Measurements from ENCODE around the gene FAM20C.

FAM20C gene

DNA sequence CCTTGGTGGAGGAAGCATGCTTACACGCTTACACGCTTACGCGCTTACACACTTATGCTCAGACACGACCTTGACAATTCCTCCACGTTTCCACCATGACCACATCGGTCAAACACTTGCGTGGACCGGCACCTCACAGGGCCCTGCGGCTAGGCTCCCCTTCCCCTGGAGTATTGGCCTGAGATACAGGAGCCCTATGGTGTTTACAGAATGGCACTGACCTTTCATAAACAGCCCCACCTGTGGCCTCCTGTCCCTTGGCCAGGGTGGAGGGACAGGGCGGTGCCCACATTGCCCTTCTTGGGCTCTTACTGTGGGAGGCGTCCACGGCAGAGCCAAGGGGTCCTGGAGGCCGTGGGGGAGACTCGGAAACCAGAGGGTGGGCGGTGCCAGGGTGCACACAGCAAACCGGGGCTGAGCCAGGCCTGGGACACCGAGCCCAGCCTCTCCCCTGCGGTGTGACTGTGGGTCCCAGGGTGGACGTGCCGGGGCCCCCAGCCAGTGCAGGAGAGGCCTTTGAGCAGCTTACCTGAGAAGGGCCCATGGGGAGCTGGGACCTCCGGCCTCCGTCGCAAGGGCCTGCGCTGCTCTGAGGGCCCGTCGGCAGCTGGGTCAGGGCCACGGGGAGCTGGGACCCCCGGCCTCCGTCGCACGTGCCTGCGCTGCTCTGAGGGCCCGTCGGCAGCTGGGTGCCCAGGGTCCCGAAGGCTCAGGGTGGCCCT, 53.4 kb downstream of the FAM20C start:
- DNase-seq (ENCODE audit: low read depth) = no peak

DNA sequence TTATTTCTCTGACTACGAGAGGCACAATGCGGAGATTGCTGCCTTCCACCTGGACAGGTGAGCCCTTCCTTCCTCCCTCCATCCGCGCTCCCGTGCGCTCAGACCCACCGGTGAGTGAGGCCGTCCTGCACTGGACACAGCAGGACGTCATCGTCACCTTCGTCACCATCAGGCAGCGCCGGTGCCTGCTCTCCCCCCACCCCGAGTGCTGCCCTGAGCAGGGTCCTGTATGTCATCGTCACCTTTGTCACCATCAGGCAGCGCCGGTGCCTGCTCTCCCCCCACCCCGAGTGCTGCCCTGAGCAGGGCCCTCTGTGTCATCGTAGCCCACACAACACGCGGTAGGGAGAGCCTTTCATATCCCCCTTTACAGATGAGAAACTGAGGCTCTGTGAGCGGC, 54.1 kb downstream of the FAM20C start:
- no peak for DNase-seq (ENCODE audit: low read depth)

DNA sequence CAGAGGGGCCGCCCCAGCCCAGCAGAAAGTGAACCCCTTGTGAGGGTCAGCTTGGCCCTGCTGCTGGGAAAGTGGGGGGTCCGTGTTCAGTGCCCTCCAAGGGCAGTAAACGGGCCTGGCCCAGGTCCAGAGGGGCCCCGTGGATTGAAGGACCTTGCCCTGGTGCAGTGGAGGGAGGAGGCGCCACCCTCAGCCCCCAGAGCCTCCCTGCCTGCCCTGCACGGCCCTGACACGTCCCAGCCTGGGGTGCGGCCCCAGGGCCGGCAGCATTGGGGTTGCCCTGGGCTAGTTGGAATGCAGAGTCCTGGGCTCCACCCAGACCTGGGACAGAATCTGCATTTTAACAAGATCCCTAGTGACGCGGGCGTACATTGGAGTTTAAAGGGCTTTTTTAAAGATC, 54.8 kb downstream of the FAM20C start:
- DNase-seq (ENCODE audit: low read depth) = no peak

DNA sequence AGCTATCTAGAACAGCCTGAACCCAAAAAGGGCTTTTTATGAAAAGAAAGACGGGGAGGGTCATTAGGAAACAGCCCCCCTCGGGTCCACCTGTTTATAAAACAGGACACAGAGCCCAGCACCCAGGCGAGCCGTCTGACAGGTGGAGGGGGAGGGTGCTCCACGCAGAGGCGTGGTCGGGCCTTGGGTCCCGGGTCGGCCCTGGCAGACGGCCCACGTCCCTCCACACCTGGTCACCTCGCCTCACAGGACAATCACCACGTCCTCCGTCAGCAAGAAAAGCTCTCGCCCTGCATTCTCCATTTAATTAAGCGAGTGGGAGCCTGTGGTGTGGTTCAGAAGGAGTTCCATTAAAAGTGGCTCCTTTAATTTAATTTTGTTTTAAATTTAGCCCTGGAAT, 55.3 kb downstream of the FAM20C start:
- DNase-seq (ENCODE audit: low read depth) = no peak

DNA sequence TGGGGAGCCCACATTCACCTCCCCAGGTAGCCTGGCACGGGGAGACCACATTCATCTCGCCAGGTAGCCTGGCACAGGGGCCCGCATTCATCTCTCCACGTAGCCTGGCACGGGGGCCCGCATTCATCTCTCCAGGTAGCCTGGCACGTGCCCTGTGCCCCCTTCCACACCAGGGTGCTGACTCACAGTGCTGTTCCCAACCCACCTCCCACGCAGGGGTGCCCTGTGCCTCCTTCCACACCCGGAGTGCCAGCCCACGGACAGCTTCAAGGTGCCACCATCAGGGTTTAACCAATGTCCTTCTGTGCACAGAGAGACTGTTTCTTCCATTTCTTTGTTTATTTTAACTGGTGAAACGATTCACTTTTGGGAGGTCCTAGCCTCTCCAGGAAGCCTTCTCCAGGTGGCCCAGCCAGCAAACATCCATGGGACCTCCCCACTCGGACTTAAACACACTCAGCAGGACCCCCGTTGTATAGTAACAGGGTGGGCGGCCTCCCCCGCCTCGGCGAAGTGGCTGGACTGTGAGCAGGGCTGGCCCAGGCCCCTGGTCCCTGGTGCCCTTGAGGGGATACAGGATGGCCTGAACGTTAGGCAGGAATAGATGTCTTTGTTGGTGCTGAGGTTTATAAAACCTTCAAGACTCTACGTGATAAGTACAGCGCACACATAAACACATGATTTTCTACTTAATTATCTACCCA, 56.5 kb downstream of the FAM20C start:
- DNase-seq (ENCODE audit: low read depth) = no peak

DNA sequence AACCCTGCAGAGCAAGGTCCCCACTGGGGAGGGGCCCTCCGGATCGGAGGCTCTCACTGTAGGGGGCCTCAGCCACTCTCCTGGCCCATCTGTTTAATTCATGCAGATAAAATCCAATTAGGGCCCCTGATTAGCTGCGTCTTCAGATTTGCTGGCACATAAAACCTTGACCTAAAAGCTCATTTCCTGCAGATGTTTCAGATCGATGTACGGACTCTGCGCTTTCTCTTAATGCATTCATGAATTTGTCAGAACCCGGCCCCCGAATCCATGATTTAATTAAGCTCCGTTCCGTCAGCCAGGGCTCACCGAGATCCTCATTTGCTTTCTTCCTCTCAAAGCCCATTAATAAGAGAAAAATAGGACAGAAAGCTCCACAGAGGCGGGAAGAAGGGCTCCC, 57.6 kb downstream of the FAM20C start:
- DNase-seq (ENCODE audit: low read depth) = no peak

DNA sequence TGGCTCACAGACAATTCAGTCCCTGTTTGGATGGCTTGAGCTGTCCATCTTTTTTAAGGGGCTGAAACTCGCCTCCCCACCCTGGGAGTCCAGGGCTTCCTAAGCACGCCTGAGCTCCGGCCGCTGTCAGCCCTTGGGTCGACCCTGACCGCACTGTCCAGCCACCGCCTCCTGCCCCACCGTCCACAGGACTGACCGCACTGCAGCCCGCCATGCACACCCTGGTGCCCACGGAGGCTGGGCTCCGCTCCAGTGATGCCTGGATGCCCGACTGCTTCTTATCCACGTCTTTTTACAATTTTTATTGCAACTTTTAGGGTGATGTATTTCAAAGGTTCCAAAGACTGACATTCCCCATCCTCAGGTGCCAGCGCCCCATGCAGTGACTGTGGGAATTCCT, 58.2 kb downstream of the FAM20C start:
- no peak for DNase-seq (ENCODE audit: low read depth)

DNA sequence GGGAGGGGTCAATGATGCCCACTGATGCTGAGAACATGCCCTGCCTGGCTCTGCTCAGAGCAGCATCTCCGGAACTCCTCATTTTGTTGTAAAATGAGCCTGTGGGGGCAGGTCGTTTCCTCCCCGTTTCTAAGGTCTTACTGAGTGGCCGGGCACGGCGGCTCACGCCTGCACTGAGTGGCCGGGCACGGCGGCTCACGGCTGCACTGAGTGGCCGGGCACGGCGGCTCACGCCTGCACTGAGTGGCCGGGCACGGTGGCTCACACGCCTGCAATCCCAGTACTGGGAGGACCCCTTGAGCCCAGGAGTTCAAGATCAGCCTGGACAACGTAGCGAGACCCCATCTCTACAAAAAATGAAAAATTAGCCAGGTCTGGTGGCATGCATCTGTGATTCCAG, 58.6 kb downstream of the FAM20C start:
- DNase-seq (ENCODE audit: low read depth) = no peak

DNA sequence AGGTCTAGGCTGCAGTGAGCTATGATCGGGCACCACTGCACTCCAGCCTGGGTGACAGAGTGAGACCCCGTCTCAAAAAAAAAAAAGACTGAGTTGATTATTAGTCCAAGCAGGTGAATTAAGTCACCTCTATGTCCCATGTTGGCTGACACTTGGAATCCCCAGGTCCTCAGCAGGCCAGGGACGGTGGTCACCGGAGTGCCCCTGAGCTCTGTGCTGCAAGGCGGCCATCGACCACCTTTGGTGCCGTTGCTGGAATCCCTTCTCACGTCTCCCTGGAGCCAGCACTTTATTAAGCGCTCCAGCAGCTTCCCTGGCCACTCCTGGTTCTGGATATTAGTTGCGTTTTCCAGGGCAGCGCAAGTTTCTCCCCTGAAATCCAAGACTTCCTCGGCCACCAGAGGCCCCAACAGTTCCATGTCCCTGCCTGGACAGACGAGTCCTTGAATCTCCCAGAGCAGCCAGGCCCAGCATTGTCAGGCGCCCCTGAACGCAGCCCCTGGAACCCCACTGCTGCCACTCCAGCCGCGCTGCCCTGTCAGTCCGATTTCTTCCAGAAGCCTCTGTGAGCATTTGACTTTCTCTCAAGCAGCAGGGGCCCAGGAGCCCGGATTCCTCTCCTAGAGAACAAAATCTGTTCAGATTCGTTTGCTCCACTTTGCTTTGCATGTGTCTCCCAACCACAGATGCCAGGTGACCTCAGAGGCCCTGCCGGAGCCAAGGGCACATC, 59.2 kb downstream of the FAM20C start:
- DNase-seq (ENCODE audit: low read depth) = no peak

DNA sequence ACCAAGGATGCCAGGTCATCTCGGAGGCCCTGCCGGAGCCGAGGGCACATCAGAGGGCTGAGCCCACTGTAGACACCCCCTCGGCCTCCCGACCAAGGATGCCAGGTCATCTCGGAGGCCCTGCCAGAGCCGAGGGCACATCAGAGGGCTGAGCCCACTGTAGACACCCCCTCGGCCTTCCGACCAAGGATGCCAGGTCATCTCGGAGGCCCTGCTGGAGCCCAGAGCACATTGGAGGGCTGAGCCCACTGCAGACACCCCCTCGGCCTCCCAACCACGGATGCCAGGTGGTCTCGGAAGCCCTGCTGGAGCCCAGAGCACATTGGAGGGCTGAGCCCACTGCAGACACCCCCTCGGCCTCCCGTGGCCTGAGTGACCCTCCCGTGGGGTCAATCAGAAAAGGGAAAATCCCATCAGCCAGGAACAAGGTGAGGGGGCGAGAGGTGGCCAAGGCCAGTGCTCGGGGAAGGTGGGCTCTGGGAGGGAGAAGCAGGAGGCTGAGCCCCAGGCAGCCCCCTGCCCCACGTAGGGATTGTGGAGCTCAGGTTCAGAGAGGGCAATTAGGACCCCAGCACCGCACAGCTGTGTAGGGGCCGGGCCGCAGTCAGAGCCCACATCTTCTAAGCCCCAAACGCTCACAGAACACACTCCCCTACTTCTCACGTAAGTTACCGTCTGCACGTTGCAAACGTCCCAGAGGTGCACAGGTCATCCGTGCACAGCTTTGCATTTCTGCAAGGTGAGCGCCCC, 60.0 kb downstream of the FAM20C start:
- DNase-seq (ENCODE audit: low read depth) = no peak

DNA sequence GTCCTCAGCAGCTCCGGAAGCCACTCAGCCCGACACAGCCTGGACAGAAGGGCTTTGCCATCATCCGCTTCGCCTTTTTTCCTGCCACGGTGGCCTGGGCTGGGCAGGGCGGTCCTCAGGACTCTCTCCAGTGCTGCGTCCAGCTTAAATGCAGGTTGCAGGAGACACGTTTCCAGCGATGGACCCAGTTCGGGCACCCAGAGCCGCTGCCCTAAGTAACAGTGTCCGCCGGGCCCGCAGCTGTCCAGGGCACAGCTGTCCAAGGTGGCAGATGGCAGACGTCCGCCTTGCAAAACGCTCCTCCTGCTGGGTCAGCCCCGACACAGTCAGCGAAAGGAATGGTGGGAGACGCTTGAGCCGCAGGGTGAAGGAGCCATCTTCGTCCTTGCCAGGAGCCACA, 60.6 kb downstream of the FAM20C start:
- DNase-seq (ENCODE audit: low read depth) = no peak

DNA sequence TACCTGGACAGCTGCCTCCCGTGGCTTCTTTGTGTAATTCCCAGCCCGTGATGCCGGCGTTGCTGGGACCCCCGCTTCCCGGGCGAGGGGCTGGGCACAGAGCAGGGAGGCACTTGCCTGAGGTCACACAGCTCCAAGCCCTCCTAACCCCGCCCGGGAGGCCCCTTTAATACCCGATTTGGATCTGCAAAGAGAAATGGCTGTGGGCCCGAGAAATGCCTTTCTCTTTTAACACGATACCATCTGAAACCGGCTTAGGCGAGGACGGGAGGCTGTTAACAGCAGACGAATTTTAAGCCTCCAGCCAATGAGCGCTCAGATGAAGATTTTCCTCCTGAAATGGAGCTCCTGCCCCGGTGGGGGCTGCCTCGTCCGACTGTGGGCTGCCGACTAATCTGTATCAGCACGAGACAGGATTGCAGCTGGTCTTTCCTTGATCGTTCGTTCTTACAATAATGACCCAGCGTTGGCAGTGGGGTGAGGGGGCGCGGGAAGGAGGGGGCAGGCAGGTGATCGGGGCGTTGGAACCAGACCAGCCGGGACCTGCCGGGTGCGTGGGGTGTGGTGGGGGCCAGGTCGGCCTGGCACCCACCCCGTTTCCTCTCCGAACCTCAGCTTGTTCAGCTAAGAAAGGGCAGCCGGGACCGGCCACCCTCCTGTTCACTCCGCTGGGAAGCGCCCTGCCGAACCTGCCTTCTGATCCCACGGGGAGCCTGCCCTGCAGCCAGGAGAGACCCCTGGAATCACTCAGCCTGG, 61.4 kb downstream of the FAM20C start:
- DNase-seq (ENCODE audit: low read depth) = no peak

DNA sequence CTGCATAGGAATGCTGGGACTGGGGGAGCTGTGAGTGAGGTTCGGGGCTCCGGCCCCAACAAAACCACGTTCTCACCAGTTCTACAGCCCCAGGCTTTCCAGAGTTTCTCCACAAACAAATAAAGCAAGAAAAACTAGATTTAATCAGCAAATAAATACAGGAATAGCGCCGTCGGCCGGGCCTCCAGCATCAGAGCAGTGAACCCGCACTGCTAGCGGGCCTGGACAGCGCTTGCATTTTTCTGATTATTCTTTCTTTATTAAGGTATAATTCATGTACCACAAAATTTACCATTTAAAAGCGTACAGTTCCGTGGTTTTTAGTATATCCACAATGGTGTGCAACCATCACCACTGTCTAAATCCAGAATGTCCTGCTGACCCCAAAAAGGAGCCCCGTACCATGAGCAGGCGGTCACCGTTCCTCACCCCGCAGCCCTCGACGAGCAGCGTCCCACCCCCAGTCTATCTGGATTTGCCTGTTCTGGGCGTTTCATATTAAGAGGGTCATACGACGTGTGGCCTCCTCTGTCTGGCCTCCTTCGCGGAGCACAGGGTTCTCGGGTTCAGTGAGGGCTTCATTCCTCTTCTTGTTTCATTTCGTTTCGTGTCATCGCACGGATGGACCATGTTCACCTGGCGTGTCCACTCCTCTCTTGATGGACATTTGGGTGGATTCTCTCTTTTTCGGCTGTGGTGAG, 62.1 kb downstream of the FAM20C start:
- no peak for DNase-seq (ENCODE audit: low read depth)

DNA sequence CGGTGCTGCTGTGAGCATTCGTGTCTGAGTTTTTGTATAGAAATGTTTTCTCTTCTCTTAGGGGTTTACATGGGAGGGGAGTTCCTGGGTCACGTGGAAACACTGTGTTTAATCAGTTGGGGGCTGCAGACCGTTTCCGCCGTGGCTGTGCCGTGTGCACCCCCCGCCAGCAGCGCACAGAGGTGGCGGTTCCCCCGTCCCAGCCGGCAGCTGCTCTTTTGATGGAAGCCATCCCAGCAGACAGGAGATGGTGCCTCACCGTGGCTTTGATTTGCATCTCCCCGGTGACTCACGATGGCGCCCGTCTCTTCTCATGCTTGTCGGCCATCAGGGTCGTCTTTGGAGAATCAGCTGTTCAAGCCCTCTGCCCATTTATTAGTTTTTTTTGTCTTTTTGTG, 62.7 kb downstream of the FAM20C start:
- DNase-seq (ENCODE audit: low read depth) = no peak

DNA sequence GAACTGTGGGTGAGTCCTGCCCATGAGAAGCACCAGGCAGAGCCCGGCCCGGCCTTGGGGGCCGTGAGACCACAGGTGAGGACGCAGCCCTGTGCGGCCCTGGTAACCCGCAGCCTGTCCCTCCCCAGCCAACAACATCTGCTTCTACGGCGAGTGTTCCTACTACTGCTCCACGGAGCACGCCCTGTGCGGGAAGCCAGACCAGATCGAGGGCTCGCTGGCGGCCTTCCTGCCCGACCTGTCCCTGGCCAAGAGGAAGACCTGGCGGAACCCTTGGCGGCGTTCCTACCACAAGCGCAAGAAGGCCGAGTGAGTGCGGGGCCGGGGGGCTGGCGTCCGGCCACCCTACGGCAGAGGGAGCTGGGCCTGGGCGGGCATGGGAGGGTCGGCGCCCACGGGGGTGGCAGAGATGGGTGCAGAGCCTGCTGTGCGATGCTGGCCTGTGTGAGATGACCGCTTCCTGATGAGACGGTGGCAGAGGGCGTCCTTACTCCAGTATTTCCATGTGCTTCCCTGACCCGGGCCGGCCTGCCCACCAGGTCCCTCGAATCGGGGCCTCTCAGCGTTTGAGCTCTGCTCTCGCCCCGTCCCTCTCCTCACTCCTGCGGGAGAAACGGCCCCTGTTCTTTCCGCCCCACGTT, 63.5 kb downstream of the FAM20C start:
- DNase-seq (ENCODE audit: low read depth) = no peak

DNA sequence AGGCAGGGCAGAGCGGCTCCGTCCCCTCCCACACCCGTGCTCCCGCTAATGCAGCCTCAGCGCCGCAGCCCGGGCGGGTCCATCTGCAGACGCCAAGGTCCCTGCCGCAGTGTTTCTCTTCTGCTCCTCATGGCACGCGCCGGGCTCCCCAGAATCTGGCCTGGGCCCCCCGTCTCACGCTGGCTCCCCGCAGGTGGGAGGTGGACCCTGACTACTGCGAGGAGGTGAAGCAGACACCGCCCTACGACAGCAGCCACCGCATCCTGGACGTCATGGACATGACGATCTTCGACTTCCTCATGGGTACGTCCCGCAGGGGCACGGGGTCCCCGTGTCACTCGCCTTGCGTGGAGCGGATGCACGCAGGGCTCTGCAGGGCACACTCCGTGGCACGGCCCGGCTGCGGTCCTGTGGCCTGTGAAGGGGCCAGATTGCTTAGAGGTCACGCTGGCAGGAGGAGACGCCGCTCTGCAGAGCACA, 64.1 kb downstream of the FAM20C start:
- no peak for DNase-seq (ENCODE audit: low read depth)

DNA sequence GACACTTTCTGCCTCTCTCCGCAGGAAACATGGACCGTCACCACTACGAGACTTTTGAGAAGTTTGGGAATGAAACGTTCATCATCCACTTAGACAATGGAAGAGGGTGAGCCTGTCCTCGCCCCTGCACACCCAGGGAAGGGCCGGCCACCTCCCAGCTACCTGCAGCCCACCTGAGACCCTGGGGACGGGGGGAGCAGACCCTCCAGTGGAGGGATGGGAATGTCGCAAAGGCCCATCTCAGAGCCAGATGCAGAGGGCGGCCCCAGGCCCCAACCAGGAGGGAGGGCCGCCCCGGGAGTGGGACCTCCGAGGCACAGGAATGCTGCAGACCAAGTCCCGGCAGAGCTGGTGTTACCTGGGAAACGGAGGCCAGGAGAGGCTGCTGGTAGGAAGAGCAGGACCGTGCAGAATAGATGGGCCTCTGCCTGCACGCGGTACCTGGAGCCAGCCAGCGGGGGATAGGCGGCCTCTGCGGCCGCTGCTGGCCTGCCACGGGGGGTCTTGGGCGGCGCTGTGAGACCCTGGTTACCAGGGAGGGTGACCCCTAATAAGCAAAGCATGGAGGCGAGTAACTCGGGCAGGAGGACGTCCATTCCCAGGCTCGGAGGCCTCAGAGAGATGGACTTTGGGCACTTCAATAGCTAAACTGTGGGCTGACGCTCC, 64.7 kb downstream of the FAM20C start:
- DNase-seq (ENCODE audit: low read depth) = no peak

DNA sequence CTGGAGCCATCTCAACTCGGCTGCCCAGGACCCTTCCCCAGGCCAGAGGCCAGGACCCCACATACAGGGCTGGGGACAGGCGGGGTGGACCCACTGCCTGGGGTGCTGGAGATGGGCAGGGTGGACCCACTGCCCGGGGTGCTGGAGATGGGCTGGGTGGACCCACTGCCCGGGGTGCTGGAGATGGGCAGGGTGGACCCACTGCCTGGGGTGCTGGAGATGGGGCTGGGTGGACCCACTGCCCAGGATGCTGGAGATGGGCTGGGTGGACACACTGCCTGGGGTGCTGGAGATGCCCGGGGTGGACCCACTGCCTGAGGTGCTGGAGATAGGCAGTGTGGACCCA, 65.2 kb downstream of the FAM20C start:
- DNase-seq (ENCODE audit: low read depth) = no peak

DNA sequence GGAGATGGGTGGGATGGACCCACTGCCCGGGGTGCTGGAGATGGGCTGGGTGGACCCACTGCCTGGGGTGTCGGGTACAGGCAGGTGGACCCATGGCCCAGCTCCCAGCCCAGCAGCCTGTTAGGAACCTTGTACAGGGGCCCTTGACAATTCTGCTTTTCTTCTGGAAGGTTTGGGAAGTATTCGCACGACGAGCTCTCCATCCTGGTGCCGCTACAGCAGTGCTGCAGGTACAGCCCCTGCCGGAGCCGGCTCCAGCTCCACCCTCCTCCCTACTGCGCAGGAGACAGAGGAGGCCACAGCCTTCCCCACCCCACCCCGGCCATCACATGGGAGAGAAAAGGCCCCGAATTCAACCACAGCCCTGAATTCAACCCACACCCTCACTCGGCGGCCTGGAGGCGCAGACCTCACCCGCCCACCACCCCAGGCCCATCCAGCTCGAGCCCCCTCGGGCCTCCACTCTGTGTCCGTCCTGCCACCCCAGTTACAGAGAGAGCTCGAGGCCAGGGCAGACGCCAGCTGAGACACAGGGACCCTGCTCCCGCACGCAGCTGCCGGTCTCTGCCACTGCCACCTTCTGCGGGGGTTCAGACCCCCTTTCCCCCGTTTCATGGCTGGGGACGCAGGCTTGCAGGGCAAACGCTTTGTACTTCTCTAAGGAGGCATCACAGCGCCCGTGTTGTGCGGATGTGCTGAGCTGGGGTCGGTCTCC, 66.3 kb downstream of the FAM20C start:
- no peak for DNase-seq (ENCODE audit: low read depth)

DNA sequence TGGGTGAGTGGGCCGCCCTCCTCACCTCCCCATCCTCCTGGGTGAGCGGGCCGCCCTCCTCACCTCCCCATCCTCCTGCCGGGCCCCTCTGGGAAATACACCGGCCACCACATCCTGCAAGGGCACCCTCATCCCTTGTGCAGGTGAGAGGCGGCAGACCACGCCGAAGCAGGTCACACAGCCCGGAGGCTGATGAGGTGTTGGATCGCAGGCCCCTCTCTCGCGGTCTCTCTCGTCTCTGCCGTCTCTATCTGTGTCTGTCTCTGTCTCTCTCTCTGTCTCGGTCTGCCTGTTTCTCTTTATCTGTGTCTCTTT, 66.8 kb downstream of the FAM20C start:
- no peak for DNase-seq (ENCODE audit: low read depth)
